RWPE2 (cell line): ENCODE data around the gene CRAT.

Experiments
- ATAC-seq: fragments of 200-7000 bp; cut with Tn5 transposase; 3 replicates; pipeline ENCODE4 v1.9.1; 2021; ENCODE audit warnings: low read depth
- DNase-seq: peaks from one replicate; pipeline ENCODE4 v3.0.0-alpha.2; 2020; ENCODE audit warnings: low spot score
- H3K27ac ChIP-seq: fragments of 450-650 bp; 2 replicates; pipeline ENCODE4 v1.5.1; 2017; ENCODE audit warnings: mild to moderate bottlenecking; ENCODE audit not compliant: poor library complexity, severe bottlenecking
- H3K27me3 ChIP-seq: fragments of 250-450 bp; sonication (Bioruptor Pico); 2 replicates; pipeline ENCODE4 v1.5.1; 2021; ENCODE audit warnings: mild to moderate bottlenecking, moderate library complexity; ENCODE audit not compliant: insufficient read depth, poor library complexity, severe bottlenecking
- H3K36me3 ChIP-seq: fragments of 250-450 bp; sonication (Bioruptor Pico); 2 replicates; pipeline ENCODE4 v1.5.1; 2020; ENCODE audit warnings: low read depth, mild to moderate bottlenecking, moderate library complexity
- H3K4me1 ChIP-seq: fragments of 250-450 bp; sonication (Bioruptor Pico); 2 replicates; pipeline ENCODE4 v1.5.1; 2021; ENCODE audit warnings: mild to moderate bottlenecking, moderate library complexity; ENCODE audit not compliant: insufficient read depth, poor library complexity, severe bottlenecking
- H3K4me3 ChIP-seq: fragments of 250-450 bp; sonication (Bioruptor Pico); 2 replicates; pipeline ENCODE4 v1.5.1; 2021; ENCODE audit warnings: mild to moderate bottlenecking, moderate library complexity; ENCODE audit not compliant: severe bottlenecking
- H3K9me3 ChIP-seq: fragments of 250-450 bp; sonication (Bioruptor Pico); 2 replicates; pipeline ENCODE4 v1.5.1; 2021; ENCODE audit warnings: mild to moderate bottlenecking, moderate library complexity; ENCODE audit not compliant: severe bottlenecking
- CTCF ChIP-seq: fragments of 450-650 bp; IDR thresholded peaks from one replicate; pipeline ENCODE4 v1.5.1; 2017; ENCODE audit warnings: mild to moderate bottlenecking, moderate library complexity; ENCODE audit not compliant: poor library complexity, severe bottlenecking

CRAT gene

GRCh38 chr9:129058965-129059795, 51.4 kb downstream of the CRAT start:
- Histone ChIP-seq H3K4me3 (no peak overlapping the region), H3K27ac (no peak overlapping the region), H3K36me3 (peaks cover 22% of the 10 kb centered on the region), H3K9me3 (no peaks in the 10 kb centered on the region), H3K4me1 (no peaks in the 10 kb centered on the region), H3K27me3 (no peaks in the 10 kb centered on the region)
- DNase-seq (no peak), ATAC-seq (peak; percentile 48; the same call in 1 of the 3 replicates)
- no peak for TF ChIP-seq CTCF

- Histone ChIP-seq H3K27me3 (no peaks in the 10 kb centered on the region), H3K9me3 (no peaks in the 10 kb centered on the region), H3K4me3 (no peak overlapping the region), H3K27ac (no peak overlapping the region), H3K36me3 (peaks cover 28% of the 10 kb centered on the region), H3K4me1 (no peaks in the 10 kb centered on the region)
- TF ChIP-seq CTCF: no peak
- ATAC-seq: no peak
- no peak for DNase-seq
Observed at GRCh38 chr9:129054163-129054851, 56.3 kb downstream of the CRAT start.

DNA sequence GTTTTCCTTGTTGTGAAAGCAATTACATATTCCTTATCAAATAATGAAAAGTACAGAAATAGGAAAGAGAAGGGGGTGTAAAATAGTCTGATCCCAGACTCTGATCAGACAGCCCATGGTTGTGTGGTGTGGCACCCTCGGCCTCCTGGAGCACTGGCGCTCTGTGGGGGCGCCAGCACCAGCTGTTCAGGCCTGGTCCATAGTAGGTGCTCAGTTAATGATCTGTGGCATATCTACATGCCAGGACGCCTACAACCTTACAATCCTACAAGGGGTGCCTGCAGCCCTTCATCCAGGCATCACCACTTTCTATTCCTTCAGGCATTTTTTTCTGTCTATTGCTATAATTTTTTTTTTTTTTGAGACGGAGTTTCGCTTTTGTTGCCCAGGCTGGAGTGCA, 57.6 kb downstream of the CRAT start:
- TF ChIP-seq CTCF: no peak
- H3K27me3 ChIP-seq: no peaks in the 10 kb centered on the region
- H3K4me3 ChIP-seq: no peak overlapping the region
- H3K9me3 ChIP-seq: no peaks in the 10 kb centered on the region
- no peak for ATAC-seq
- H3K36me3 ChIP-seq: peaks cover 37% of the 10 kb centered on the region
- no peaks in the 10 kb centered on the region for H3K4me1 ChIP-seq
- H3K27ac ChIP-seq: no peak overlapping the region
- no peak for DNase-seq

GRCh38 chr9:129052592-129052991, 58.0 kb downstream of the CRAT start:
- Histone ChIP-seq H3K4me1 (no peaks in the 10 kb centered on the region), H3K36me3 (peaks cover 40% of the 10 kb centered on the region), H3K27ac (no peak overlapping the region), H3K4me3 (no peak overlapping the region), H3K27me3 (no peaks in the 10 kb centered on the region), H3K9me3 (no peaks in the 10 kb centered on the region)
- TF ChIP-seq CTCF: no peak
- peak; percentile 82 for ATAC-seq
- DNase-seq: peak; percentile 80
